HEK293T (cell line): Measurements from ENCODE around the gene SKOR1.

Source experiments
- CTCF ChIA-PET: fragments of 350-600 bp; formaldehyde crosslinking; extraction: SDS; loops from one replicate; lab custom pipeline; 2021; ENCODE audit warnings: antibody characterized with exemption, inconsistent platforms; lab: Yijun Ruan, JAX
- POLR2A ChIA-PET: fragments of 350-600 bp; formaldehyde crosslinking; extraction: SDS; loops from one replicate; lab custom pipeline; 2020; ENCODE audit warnings: antibody characterized with exemption, inconsistent platforms; lab: Yijun Ruan, JAX
- DNase-seq: peaks from one replicate; pipeline ENCODE4 v3.0.0; 2012; ENCODE audit warnings: mixed read lengths; ENCODE audit errors: extremely low spot score
- ARNT ChIP-seq: fragments of 450-650 bp; IDR thresholded peaks from 2 replicates; pipeline ENCODE4 v1.6.1; 2017; ENCODE audit warnings: mild to moderate bottlenecking
- BHLHE40 ChIP-seq: fragments of 450-650 bp; IDR thresholded peaks from 2 replicates; pipeline ENCODE4 v1.6.1; 2016; ENCODE audit warnings: mild to moderate bottlenecking, moderate library complexity, borderline replicate concordance
- CTBP1 ChIP-seq: fragments of 450-650 bp; IDR thresholded peaks from 2 replicates; pipeline ENCODE4 v1.6.1; 2016; ENCODE audit warnings: borderline replicate concordance
- ELF4 ChIP-seq: fragments of 450-650 bp; IDR thresholded peaks from 2 replicates; pipeline ENCODE4 v1.6.1; 2017; ENCODE audit warnings: antibody characterized with exemption
- FOXA1 ChIP-seq: fragments of 450-650 bp; IDR thresholded peaks from 2 replicates; pipeline ENCODE4 v1.6.1; 2016; ENCODE audit warnings: mild to moderate bottlenecking
- FOXK2 ChIP-seq: fragments of 450-650 bp; IDR thresholded peaks from 2 replicates; pipeline ENCODE4 v1.6.1; 2016; ENCODE audit warnings: mild to moderate bottlenecking
- FOXM1 ChIP-seq: fragments of 450-650 bp; IDR thresholded peaks from 2 replicates; pipeline ENCODE4 v1.6.1; 2017; ENCODE audit warnings: mild to moderate bottlenecking, borderline replicate concordance
- HDGF ChIP-seq: fragments of 450-650 bp; IDR thresholded peaks from 2 replicates; pipeline ENCODE4 v1.6.1; 2017; ENCODE audit warnings: antibody characterized with exemption, borderline replicate concordance
- L3MBTL2 ChIP-seq: fragments of 450-650 bp; conservative IDR thresholded peaks from 2 replicates; pipeline ENCODE4 v1.6.1; 2016; ENCODE audit warnings: mild to moderate bottlenecking
- LEF1 ChIP-seq: fragments of 450-650 bp; IDR thresholded peaks from 2 replicates; pipeline ENCODE4 v1.6.1; 2017; ENCODE audit warnings: mild to moderate bottlenecking, borderline replicate concordance
- NFRKB ChIP-seq: fragments of 450-650 bp; IDR thresholded peaks from 2 replicates; pipeline ENCODE4 v1.6.1; 2016; ENCODE audit warnings: mild to moderate bottlenecking, moderate library complexity
- PKNOX1 ChIP-seq: fragments of 450-650 bp; IDR thresholded peaks from 2 replicates; pipeline ENCODE4 v1.6.1; 2016
- SP1 ChIP-seq: fragments of 450-650 bp; IDR thresholded peaks from 2 replicates; pipeline ENCODE4 v1.6.1; 2017
- SUZ12 ChIP-seq: fragments of 450-650 bp; IDR thresholded peaks from 2 replicates; pipeline ENCODE4 v1.6.1; 2016; ENCODE audit warnings: mild to moderate bottlenecking
- TARDBP ChIP-seq: fragments of 450-650 bp; IDR thresholded peaks from 2 replicates; pipeline ENCODE4 v1.6.1; 2016
- ZNF384 ChIP-seq: fragments of 450-650 bp; IDR thresholded peaks from 2 replicates; pipeline ENCODE4 v1.6.1; 2016

The SKOR1 gene

GRCh38 chr15:67824197-67824968, 926 bp upstream of the SKOR1 start:
- ChIA-PET CTCF (interaction anchor here (0.6 to 1.4 kb wide), 6 partner anchors 12 to 1258 kb away, joined by 3 to 9 read pairs (median 3); partner anchors contain the start of gene CLN6), POLR2A (interaction anchor here (0.8 to 1.4 kb wide), 4 partner anchors 33 to 323 kb away, joined by 3 to 4 read pairs (median 3); no protein-coding TSS in a partner anchor)
- no peak for TF ChIP-seq FOXK2
- no peak for TF ChIP-seq ELF4
- TF ChIP-seq FOXM1, result no peak
- no peak for TF ChIP-seq NFRKB
- TF ChIP-seq TARDBP, result no peak
- no peak for TF ChIP-seq SUZ12
- TF ChIP-seq ARNT, result no peak
- no peak for TF ChIP-seq FOXA1
- no peak for TF ChIP-seq L3MBTL2
- TF ChIP-seq ZNF384, result no peak
- no peak for TF ChIP-seq HDGF
- TF ChIP-seq SP1, result no peak
- TF ChIP-seq LEF1, result no peak
- TF ChIP-seq CTBP1, result no peak
- no peak for TF ChIP-seq BHLHE40
- no peak for DNase-seq

GRCh38 chr15:67825881-67826716, 790 bp downstream of the SKOR1 start:
- POLR2A ChIA-PET, result no interaction called here
- CTCF ChIA-PET, result no interaction called here
- DNase-seq, result no peak
- TF ChIP-seq LEF1 (no peak), NFRKB (no peak), FOXM1 (no peak), CTBP1 (no peak), SUZ12 (no peak), ELF4 (no peak), SP1 (no peak)

GRCh38 chr15:67826717-67827561, 1.6 kb downstream of the SKOR1 start:
- CTCF ChIA-PET, result no interaction called here
- no peak for DNase-seq
- TF ChIP-seq BHLHE40 (no peak), SUZ12 (no peak), HDGF (no peak), ZNF384 (no peak), SP1 (no peak), ARNT (no peak), TARDBP (no peak), PKNOX1 (no peak), FOXM1 (no peak), LEF1 (no peak), FOXA1 (no peak), CTBP1 (no peak), L3MBTL2 (no peak), FOXK2 (no peak), ELF4 (no peak), NFRKB (no peak)
- POLR2A ChIA-PET, result no interaction called here

DNA sequence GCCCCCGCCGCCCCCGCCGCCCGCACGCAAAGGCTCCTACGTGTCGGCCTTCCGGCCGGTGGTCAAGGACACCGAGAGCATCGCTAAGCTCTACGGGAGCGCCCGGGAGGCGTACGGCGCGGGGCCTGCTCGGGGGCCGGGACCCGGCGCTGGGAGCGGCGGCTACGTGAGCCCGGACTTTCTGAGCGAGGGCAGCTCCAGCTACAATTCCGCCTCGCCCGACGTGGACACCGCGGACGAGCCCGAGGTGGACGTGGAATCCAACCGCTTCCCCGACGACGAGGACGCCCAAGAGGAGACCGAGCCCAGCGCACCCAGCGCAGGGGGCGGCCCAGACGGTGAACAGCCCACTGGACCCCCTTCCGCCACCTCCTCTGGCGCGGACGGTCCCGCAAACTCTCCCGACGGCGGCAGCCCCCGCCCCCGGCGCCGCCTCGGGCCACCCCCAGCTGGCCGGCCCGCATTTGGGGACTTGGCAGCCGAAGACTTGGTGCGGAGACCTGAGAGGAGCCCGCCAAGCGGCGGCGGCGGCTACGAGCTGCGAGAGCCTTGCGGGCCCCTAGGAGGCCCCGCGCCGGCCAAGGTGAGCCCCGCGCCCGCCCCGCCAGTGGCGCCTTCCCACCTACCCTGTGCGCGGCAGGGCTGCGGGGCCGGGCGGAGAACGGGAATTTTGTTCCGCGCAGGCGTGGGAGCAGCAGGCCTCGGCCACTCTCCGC, 2.4 kb downstream of the SKOR1 start:
- DNase-seq, result no peak
- no peak for TF ChIP-seq BHLHE40
- POLR2A ChIA-PET, result no interaction called here
- CTCF ChIA-PET, result no interaction called here

DNA sequence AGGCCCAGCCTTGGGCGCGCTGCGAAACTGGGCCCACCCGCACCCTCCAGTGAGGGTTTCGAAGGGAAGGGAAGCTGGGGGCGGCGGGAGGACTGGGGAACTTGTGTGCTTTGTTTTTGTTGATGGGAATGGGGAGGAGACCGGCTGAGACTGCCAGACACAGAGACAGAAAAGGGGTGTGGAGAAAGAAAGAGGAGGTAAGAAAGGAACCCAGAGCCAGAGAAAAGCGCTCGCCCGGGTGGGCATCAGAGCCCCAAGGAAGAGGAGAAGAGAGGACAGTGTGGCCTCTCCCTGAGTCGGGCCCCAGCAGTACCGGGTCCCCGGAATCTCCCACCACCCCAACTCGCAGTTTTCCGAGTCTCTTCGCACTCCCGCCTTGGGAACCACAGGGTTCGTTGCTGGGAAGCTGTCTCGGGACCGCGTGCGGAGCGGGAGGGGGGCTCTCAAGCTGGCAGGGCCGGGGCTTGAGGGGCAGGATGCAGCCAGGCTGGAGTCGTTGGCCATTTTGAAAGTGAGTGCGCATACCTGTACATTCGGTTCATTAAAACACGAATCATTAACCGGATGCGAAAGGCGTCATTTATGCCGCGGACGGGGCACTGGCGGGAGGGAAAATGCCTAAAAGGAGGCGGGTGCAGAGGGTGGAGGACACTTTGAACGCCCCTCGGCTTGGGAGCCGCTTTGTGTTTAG, 3.1 kb downstream of the SKOR1 start:
- no peak for DNase-seq
- POLR2A ChIA-PET, result no interaction called here
- TF ChIP-seq TARDBP, result no peak
- no peak for TF ChIP-seq ZNF384
- no peak for TF ChIP-seq HDGF
- no peak for TF ChIP-seq L3MBTL2
- no peak for TF ChIP-seq ELF4
- TF ChIP-seq ARNT, result no peak
- TF ChIP-seq SUZ12, result no peak
- TF ChIP-seq LEF1, result no peak
- TF ChIP-seq SP1, result no peak
- no peak for TF ChIP-seq FOXK2
- CTCF ChIA-PET, result no interaction called here

- no peak for DNase-seq
- POLR2A ChIA-PET, result no interaction called here
- CTCF ChIA-PET, result no interaction called here
- TF ChIP-seq SUZ12 (no peak), FOXK2 (no peak), FOXA1 (no peak), ELF4 (no peak), CTBP1 (no peak), LEF1 (no peak), SP1 (no peak), ARNT (no peak)
These were observed 3.8 kb downstream of the SKOR1 start for GRCh38 chr15:67828969-67829646.
